ENCODE results near the gene BIK.

BIK gene

DNA sequence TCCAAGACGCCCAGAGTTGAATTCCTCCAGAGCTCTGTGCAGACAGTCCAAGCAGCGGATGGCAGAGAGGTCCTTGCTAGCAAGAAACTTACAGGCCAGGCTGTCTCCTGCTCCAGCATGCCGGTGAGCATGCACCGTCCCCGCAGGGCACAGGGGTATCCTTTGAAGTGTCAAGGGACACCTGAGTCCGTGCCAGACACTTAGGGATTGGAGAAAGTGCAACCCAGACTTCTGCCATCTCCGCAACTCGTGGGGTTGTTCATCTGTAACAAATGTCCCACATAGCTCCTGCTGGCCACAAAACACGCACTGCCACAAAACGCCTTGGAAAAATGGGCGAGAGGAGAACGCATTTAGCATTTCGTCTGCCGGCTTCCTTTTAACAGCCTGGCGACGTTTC lies 54.1 kb downstream of the BIK start:
- DNase-seq = no peak

DNA sequence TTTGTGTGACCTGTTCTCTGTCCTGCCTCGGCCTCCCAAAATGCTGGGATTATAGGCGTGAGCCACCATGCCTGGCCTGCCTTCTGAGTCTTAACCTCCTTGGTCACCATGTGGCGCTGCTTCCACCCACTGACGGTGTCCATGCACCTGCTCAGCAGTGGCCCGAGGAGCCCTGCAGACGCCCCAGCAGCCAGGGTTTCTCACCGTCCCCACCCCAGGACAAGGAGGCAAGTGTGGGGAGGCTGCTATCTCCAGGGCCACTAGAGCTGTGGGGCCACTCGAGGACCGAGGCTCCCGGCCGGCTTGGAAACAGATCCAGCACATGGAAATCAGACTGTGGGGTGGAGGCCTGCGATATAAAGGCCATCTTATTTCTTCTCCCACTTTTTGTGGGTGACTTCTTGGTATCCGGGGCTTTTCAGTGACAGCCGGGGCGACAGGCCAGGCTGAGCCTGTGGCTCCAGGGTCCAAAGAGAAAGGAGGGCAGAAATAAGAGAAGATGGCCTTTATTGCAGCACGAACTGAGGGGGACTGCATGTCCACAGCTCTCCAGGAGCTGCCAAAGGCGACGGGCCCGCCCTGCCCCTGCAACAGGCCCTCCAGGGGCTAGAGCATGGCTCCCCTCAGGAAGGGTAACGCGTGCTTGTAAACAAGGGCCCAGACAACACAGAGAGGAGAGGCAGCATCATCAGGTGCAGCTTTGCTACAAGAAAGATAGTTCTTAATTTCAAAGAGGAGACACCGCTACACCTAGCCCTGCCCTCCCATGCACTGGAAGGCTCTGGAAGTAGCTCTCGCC lies 55.8 kb downstream of the BIK start:
- DNase-seq = no peak

DNA sequence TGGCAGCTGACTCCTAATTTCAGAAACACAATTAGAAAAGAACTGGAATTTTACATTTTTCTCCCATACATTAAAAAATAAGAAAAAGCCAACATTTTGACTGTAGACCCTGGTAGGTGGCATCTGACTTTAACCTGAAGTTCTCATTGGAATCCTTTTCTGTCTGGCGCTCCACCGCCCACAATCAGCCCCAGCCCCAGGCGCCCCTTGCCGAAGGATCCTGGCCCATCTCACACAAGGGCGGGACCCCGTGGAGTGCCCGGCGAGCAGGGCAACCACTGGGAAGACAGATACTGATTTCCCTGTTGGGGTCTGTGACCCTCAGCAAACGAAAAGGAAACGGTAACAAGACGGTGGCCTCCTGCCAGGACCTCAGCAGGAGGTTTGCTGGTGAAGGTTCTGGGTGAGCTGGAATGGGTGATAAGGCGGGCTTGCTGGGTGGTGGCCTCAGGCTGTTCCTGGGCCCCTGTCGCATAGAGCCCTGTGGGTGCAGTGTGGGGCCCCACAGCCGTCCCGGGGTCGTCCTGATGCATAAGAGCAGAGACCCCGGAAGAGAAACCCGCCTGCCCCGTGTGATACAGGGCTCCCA lies 56.5 kb downstream of the BIK start:
- DNase-seq = peak; percentile 90

DNA sequence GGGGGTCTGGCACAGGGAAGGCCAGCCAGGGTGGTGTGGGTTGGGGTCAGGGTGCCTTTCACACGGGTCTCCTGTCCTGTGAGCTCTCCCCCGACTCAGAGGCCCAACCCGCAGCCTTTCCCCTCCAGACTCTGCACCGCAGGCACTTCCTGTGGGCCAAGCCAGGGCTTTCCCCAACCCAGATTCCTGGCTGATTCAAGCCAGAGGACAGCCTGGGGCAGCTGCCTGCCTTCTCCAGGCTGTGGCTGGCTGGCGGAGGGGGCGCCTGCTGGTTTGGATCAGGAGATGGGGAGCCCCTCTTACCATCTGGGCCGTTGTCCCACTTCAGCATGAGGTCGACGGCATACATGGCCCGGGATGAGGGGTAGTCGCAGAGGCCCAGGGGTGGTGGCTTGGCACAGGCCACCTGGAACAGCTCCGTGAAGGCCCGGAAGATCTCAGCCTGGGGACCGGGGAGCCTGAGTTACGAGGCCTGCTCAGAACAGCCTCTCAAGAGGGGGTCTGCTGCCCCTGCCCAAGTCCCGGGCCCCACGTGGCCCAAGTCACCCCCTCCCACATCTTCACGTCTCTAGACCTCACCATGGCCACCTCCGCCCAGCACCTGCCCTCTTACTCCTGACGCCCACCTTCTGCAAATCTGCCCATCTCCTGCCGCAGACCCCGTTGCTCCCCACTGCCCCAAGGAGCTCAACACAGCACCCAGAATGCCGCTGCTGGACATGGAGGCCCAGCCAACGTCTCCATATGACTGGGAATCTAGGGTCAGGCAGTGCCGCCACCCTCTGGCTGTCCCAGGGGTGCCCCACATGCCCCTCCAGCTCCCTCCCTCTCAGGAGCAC lies 58.1 kb downstream of the BIK start:
- no peak for DNase-seq

DNA sequence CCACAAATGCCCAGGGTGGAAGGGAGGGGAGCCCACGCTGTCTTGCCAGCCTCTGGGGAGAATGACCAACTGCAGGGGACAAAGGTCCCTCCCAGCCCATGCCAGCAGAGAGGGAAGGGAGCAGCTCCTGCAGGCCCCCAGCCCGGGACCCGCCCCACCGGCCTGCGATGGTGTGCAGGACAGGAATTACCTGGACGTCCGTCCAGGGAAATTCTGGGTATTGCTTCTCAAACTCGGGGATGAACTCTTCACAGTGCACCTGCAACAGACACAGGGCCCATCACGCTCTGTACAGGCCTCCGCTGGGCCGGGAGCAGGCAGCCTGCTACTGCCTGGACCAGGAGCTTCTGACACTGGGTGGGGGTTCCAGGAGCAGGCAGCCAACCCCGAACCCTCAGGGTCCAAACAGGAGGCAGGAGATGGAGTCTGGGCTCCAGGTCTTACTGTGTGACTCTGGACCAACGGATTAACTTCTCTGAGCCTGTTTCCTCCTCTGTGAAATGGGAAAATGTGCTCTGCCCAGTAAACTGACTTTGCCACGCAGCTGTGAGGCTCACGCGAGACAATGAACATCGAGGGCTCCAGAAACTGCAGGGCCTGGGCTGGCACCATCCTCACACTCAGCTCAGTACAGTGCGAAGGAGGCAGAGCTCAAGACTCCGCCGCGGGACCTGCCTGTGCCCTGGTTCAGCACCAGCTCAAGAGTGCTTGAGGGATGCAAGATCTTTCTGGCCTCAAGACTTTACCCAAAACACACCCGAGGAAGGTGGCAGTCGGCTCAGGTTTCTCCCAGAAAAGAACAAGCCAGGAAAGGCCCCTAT lies 59.0 kb downstream of the BIK start:
- no peak for DNase-seq

DNA sequence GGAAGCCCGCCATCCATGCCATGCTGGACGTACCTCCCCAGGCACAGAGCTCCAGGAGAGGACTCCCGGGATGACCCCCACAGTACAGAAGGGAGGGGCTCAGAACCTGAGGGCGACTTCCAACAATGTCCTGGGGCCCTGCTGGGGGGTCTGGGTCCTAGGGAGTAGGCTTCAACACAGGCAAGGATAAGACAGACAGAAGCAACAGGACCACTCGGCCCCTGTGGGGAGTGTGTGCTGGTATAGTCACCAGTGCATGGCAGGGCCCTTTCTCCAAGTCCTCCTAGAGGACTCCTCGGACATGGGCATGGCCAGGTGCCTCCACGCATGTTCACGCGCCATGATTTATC lies 59.6 kb downstream of the BIK start:
- DNase-seq = no peak

DNA sequence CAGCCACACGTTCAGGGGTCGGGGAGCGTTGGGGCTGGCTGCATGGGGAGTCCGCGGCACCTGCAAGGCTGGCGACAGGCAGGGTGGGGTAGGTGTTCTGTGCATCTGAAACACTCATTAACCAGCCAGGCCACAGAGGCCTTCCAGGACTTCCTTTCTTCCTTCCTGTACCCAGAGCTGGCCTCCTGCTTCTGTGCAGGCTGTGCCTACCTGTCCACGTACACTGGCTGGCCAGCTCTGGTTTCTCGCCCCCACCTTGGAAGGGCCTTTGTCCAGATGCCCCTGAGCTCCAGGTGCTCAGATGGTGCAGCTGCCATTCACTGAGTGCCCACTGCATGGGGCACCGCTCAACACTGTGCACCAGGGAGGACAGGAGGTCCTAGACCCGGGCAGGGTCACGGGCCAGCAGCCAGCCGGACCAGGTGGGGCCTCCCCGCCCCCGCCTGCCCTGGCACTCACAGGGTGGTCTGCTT lies 60.5 kb downstream of the BIK start:
- no peak for DNase-seq

DNA sequence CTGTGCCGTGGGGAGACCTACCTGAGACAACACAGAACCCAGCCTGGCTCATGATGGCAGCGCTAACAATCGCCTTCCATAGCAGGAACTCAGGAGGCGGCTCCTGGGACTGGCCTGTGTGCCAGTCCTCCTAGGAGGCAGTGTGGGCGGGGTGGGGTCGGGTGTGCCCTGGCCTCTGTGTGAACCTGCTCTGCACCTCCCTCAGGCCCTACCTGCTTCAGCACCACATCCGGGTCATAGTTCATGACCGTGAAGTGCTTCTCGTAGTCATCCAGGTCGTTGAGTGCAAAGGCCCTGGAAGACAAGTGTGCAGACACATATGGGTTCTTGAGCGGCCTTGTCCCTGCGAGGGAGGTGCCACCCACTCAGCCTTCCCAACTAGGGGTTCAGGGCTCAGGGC lies 61.1 kb downstream of the BIK start:
- DNase-seq = no peak

DNA sequence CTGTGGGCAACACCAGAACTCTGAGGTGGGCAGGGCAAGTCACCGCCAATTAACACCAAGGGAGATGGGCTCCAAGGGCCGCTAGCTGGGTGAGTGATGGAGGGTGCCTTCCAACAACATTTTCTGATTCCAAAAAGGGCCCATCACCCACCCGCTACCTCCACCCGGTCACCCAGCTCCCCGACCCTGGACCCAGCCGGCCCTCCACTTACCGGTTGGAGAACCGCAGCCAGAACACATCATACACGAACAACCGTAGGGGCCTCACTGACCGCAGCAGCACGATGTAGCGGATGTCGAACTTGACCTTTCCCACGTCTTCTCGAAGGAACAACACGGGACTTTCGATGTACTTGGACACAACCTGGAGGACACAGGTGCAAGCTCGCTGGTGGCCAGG lies 61.6 kb downstream of the BIK start:
- DNase-seq = no peak

DNA sequence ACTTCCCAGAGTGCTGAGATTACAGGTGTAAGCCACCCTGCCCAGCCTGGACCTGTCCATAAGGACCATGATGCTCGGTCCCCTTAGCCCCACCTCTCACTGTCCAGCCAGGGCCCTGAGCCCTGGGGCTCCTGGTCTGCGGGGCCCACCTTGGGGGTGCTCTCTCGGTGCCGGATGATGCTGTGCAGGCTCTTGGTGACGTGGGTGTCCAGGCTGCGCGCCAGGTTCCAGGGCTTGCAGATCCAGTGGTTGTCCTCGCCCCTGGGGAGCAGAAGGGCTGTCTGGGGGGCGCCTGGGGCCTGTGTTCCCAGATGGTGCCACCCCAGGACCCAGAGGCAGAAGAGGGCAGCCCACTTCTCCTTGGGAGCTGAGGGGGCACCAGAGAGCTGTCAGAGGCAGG lies 63.0 kb downstream of the BIK start:
- no peak for DNase-seq

DNA sequence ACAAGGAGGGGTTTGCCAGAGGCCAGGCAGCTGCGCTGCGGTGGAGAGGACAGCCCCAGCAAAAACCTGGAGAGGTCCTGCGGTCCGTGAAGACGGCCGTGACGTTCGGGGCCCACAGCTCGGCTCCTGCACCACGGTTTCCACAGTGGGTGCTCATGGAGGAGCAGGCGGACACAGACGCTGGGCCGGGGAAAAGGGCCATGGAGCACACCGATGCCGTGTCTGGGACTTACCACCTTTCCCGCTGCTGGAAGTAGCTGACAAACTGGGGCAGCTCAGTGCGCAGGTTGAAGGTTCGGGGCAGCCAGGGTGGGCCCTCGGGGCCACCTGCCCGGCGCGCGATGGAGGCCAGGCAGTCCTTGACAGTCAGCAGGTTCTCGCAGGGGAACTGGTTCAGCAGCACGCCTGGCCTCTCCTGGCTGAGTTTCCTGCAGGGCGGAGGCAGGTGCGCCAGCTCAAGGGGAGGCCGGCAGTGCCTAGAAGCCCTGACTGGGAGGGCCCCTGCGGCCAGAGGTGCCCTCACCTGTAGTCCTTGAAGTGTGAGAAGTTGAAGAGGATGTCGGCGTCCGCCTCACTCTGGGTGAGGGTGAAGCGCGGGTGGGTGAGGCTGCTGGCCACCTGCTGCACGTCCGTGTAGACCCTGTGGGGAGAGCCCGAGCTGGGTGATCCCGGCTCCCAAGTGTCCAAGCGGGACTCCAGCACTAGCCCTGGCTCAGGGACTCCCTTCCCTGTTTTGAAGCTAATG lies 63.6 kb downstream of the BIK start:
- no peak for DNase-seq

DNA sequence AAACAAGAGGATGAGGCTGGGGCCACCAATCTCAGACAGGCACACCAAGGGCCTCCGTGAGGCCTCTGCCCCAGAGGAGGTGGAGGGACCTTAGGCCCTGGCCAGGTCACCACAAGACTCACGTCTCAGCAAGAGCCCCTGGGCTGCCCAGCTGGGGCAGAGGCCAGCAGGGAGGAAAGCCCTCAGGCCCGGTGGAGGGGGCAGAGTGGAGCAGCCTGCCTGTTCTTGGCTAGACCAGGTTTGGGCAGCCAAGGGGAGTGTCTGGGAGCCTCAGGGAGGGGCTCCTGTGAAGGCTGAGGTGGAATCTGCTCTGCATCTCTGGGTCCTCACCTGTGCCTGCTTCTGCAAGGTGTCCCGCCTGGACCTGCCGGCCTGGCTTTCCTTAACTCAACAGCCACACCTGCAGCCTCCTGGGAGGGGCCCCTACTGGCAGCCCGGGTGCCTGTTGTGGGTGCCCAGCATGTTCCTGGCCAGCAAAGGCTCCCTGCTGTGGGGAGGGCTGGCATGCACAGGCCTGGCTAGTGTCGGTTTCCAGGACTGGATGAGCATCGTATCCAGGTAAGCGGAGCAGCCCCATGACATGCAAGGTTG lies 64.5 kb downstream of the BIK start:
- DNase-seq = no peak

DNA sequence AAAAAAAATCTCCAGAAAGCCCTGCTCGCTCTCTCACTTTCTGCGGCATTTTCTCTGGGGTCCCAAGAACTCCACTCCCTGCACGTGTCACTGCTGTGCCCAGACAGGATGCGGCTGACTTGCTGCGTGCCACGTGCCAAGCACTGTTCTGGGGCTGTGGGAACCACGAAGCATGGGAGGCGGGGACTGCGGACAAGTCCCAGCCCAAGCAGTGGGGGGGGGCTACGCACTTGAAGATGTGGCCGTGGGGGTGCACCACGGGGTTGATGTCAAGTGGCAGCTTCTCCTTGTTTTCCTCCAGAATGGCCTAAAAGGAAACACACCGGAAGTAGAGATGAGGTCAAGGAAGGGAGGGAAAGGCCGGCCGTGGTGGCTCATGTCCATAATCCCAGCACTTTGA lies 65.5 kb downstream of the BIK start:
- DNase-seq = no peak

DNA sequence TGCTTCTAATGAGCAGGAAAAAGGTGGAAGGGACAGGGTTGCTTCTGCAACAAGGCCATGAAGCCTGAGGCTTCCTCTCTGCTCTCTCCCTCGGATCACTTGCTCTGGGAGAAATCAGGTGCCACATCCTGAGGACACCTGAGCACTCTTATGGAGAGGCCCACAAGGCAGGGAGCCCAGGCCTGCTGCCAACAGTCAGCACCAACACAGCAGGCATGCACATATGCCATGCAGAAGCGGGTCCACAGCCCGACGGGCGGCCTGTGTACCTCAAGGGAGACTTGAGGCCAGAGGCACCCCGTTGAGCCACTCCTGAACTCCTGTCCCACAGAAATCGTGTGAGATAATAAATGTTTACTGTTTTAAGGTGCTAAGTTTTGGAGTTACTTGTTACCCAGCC lies 66.9 kb downstream of the BIK start:
- no peak for DNase-seq
